ENCODE results near the gene ZNF892.
"Not testable (repeated sequence)": the region's sequence is repeated elsewhere in the genome, so short reads cannot be mapped to it uniquely, and the experiment has no call there.

The ZNF892 gene

DNA sequence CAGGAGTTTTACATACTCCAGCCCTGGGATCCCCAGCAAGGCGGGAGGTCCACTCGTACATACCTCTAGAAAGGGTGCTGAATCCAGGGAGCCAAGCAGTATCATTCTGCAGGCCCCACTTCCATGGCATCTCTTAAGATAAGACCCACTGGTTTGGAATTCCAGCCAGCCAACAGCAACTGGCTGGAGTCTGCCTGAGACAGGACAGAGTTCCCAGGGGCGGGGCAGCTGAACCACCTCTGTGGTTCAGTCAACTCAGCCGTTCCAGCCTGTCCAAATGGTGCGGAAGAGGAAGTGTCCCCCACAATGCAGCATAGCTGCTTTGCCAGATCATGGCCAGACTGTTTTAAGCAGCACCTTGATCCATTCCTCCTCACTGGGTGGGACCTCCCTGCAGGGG is 33.2 kb downstream of the ZNF892 start:
- DNase-seq (ENCODE audit: low read depth): no peak
- H3K4me3 ChIP-seq (ENCODE audit: low read length): no peak overlapping the region
- TF ChIP-seq, protein P1, sequence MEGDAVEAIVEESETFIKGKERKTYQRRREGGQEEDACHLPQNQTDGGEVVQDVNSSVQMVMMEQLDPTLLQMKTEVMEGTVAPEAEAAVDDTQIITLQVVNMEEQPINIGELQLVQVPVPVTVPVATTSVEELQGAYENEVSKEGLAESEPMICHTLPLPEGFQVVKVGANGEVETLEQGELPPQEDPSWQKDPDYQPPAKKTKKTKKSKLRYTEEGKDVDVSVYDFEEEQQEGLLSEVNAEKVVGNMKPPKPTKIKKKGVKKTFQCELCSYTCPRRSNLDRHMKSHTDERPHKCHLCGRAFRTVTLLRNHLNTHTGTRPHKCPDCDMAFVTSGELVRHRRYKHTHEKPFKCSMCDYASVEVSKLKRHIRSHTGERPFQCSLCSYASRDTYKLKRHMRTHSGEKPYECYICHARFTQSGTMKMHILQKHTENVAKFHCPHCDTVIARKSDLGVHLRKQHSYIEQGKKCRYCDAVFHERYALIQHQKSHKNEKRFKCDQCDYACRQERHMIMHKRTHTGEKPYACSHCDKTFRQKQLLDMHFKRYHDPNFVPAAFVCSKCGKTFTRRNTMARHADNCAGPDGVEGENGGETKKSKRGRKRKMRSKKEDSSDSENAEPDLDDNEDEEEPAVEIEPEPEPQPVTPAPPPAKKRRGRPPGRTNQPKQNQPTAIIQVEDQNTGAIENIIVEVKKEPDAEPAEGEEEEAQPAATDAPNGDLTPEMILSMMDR (conservative IDR thresholded peaks at IDR 0.05; ENCODE audit: low read length): no peak

DNA sequence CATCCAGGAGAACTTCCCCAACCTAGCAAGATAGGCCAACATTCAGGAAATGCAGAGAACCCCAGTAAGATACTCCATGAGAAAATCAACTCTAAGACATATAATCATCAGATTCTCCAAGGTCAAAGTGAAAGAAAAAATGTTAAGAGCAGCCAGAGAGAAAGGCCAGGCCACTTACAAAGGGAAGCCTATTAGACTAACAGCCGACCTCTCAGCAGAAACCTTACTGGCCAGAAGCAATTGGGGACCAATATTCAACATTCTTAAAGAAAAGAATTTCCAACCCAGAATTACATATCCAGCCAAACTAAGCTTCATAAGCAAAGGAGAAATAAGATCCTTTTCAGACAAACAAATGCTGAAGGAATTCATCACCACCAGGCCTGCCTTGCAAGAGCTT is 34.8 kb downstream of the ZNF892 start:
- DNase-seq (ENCODE audit: low read depth); H3K4me3 ChIP-seq (ENCODE audit: low read length): not testable (repeated sequence)

Measured in AG10803 (cell line).